ENCODE measurements around the gene NLRP4.

The NLRP4 gene, protein sequence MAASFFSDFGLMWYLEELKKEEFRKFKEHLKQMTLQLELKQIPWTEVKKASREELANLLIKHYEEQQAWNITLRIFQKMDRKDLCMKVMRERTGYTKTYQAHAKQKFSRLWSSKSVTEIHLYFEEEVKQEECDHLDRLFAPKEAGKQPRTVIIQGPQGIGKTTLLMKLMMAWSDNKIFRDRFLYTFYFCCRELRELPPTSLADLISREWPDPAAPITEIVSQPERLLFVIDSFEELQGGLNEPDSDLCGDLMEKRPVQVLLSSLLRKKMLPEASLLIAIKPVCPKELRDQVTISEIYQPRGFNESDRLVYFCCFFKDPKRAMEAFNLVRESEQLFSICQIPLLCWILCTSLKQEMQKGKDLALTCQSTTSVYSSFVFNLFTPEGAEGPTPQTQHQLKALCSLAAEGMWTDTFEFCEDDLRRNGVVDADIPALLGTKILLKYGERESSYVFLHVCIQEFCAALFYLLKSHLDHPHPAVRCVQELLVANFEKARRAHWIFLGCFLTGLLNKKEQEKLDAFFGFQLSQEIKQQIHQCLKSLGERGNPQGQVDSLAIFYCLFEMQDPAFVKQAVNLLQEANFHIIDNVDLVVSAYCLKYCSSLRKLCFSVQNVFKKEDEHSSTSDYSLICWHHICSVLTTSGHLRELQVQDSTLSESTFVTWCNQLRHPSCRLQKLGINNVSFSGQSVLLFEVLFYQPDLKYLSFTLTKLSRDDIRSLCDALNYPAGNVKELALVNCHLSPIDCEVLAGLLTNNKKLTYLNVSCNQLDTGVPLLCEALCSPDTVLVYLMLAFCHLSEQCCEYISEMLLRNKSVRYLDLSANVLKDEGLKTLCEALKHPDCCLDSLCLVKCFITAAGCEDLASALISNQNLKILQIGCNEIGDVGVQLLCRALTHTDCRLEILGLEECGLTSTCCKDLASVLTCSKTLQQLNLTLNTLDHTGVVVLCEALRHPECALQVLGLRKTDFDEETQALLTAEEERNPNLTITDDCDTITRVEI

DNA sequence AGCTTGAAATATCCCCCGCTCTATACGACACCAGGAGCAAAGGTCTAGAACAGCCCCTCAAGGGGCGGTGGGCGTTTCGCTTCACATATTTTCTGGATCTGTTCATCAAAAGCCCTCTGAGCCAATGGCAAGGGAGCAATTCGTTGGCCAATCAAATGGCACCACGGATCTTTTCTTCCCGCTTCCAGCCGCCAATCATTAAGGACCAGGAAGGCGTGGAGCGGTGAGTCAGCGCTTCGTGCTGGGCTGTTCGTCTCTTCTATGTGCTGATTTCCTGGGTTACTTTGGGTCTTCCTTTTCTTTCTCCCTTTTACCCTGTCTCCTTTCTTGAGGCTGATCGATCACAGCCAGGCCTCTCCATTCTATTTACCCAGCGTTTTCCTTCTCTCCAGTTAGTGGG, at the start of gene NLRP4:
TSS of gene NLRP4 (plus strand) at position 201 of the 400 bp plus-strand sequence. CDS start 15,541 bp downstream, outside the sequence.
- DNase-seq, result no peak

DNA sequence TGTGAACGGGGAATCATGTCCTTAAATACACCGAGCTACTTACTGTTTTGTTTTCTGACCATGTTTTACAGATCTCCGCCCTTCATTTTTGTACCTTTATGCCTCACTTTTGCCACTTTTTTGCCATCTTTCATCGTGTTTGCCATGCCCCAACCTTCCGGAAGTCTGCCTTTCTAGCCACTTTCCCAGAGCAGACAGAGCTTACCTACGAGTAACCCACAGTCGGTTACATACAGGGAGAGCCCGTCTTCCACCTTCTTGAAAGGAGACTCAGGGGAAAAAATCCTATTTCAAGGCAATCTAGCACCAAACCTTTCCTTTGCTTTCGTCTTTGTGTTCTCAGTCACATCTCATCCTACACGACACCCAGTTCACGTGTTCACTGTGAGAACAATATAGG, 41.3 kb upstream of the NLRP4 start:
- DNase-seq, result no peak

DNA sequence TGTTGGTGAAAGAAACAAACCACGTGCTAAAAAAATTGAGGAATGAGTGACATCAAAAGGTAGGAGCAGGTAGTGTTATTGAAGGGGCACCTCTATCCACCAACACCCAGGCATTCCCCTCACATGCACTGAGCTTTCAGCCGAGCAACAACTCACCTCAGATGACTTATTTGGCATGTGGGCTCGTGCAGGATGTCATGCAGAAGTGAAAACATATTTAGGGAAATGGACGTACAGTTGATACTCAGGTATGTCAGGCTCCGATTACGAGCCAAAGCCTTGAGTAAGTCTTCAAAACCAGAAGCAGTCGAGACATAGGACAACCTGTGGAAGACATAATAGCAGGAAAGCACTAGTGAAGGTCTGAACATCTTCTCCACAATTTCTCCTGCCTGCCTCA, 34.9 kb upstream of the NLRP4 start:
- DNase-seq, result no peak

DNA sequence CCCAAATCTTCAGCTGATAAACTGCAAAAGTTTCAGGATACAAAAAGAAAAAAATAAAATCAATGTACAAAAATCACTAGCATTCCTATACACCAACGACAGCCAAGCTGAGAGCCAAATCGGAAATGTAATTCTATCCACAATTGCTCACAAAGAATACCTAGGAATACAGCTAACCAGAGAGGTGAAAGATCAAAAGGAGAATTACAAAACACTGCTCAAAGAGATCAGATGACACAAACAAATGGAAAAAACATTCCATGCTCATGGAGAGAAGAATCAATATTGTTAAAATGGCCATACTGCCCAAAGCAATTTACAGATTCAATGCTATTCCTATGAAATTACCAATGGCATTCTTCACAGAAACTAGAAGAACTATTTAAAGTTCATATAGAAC, 34.1 kb upstream of the NLRP4 start:
- DNase-seq, result no peak

DNA sequence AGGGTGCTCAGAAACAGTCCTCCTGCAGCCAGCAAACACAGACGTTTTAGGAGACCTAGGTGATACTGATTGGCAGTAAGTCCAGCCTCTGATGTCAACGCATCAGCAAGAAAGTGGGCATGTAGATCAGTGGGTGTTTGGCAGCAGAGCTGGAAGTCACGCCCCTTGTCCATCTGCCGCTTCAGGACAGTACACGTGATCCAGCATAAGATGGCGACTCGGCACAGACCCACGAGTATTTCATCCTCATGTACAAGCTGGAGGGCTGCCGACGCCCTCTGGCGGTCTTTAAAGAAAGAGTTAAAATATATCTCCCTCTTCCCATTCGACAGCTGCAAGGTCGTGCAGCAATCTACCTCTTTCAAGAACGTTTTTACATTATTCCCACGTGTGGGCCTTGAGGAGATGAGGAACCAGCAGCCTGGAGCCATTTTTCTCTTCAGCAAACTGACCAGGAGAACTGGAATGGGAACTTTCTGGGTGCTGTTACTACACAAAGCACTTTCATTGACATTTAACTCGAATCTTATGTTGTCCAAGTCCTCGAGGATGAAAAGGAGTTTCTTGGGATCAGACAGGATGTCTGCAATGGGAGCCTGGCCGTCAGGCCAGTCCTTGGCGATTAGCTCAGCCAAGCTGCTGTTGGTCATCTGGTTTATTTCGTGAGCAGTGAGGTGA, 26.8 kb upstream of the NLRP4 start:
- DNase-seq, result peak; percentile 84

DNA sequence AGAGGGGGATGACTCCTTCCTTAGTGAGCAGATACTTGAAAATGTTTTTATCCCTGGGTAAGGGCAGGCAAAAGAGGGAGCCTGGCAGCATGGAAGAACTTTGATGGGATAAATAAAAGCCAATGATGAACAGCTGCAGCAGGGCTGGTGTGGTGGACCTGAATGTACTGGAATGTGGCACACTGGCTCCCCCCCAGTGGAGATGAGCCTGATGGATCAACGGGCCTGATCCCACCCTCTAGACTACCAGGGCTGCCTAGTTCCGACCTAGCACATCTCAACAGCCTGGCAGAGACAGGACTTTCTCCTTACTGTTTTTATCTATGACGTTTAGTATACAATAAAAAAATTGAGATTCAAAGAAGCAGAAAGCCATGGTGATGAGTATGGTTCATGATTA, 25.0 kb upstream of the NLRP4 start:
- no peak for DNase-seq

DNA sequence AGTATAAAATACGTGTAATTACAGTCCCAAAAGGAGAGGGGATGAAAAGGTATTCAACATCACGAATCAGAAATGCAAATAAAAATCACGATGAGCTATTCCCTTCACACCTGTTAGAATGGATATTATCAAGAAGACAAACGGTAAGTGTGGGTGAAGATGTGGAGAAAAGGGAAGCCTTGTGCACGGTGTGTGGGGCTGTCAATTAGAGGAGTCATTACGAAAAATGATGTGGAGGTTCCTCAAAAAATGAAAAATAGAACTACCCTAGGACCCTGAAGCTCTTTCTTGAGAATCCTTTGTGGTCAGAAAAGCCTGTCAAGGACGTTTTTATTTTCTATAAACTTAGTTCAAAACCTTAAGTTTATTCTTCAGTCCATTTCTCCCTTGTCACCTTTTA, 23.9 kb upstream of the NLRP4 start:
- DNase-seq, result no peak

DNA sequence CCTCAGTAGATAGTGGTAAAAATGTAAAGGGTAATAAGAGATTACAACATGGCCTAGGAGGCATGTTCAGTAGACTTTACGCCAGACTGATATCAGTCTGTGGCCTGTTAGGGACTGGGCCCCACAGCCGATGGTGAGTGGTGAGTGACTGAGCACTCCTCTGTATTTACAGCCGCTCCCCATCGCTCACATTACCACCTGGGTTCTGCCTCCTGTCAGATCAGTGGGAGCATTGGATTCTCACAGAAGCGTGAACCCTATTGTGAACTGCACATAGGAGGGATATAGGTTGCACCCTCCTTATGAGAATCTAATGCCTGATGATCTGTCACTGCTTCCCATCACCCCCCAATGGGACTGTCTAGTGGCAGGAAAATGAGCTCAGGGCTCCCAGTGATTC, 22.4 kb upstream of the NLRP4 start:
- no peak for DNase-seq

DNA sequence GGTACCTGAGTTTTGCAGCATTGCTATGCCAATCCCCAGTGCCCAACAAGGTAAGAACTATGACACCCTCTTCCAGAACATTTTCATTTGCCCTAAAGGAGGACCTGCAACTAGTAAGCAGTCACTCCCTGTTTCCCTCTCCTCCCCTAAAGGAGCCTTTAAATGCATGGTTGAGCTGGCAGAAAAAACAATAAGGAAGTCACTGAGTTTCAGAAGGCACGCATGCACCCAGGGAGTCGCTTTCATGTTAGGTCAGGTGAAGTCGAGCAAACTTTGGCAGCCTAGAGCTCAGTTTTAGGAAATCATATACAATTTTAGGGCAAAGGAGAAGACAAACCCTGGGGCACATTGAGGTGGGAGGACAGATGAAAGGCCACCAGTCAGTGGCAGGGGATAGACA, 16.3 kb upstream of the NLRP4 start:
- no peak for DNase-seq

DNA sequence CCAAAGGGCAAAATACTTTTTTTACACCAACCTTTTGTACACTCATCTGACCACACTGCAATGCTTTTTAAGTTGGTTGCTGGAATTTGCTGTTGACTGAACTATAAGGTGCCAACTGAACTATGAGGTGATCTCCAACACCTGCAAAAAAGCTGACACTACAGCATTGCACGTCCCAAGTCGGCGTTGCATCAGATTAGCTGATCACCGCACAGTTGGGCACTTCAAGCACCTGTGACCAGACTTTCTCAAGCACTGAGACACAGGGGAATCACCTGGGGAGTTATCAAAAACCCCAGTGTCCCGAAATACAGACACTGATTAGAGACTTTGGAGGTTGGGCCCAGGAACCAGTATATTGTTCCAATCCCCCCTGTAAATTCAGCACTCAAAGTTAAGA, 5.7 kb upstream of the NLRP4 start:
- DNase-seq, result no peak

DNA sequence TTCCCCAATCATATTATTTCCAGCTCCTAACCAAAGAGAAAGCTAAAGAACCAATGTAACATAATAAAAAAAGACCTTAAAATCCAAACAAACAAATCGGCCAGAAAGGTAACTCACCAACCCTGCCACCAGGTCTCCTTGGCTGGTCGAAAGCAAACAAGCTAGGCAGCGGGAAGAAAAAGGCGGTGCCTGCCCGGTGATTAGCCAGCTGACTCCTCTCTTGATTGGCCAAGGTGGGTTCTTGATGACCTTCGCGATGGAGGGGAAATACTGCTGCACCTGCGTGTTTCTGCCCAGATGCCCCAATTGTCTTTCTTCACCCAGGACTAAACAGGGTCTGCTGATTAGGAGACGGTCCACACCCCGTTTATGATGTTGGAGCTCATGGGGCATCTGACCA, 4.5 kb upstream of the NLRP4 start, which contains the start of gene NLRP11:
TSS of gene NLRP11 (minus strand) at position 154 of the 400 bp plus-strand sequence. CDS start 13,825 bp downstream, outside the sequence.
- DNase-seq, result no peak

DNA sequence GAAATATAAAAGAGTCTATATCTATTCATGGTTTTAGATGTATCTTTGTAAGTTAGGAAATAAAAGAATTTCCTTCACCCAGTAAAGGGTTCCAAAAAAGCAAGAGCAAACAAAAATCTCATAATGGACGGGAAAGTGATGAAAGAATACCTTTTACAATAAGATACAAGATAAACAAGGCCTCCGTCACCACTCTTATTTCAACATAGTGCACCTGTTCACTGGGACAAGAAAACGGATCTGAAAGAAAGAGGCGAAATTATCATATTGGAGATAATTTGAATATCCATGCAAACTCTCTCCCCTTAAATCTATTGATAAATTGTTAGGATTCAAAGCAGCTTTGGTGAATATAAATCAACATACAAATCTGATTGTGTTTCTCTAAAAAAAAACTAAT, 3.7 kb upstream of the NLRP4 start:
- no peak for DNase-seq

DNA sequence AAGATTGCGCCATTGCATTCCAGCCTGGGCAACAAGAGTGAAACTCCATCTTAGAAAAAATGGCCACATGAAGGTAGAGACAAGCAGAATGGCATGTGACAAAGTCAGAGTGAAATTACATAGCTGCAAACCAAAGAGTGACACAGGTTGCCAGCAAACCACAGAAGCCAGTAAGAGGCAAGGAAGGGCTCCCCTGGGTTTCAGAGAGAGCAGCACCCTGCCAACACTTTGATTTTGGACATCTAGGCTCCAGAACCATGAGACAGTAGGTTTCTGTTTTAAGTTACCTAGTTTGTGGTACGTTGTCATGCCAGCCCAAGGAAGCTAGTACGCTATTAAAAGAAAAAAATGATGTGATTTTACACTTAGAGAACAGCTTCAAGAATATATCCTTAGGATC, 1.9 kb downstream of the NLRP4 start:
- DNase-seq, result no peak

DNA sequence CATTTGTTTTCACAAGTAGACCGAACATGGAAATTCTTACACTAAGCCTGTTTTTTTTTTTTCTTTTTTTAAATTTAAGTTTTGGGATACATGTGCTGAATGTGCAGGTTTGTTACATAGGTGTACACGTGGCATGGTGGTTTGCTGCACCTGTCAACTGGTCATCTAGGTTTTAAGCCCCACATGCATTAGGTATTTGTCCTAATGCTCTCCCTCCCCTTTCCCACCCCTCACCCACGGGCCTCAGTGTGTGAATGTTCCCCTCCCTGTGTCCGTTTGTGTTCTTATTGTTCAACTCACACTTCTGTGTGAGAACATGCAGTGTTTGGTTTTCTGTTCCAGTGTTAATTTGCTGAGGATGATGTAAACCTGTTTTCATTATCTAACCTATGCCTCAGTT, 2.6 kb downstream of the NLRP4 start:
- no peak for DNase-seq

DNA sequence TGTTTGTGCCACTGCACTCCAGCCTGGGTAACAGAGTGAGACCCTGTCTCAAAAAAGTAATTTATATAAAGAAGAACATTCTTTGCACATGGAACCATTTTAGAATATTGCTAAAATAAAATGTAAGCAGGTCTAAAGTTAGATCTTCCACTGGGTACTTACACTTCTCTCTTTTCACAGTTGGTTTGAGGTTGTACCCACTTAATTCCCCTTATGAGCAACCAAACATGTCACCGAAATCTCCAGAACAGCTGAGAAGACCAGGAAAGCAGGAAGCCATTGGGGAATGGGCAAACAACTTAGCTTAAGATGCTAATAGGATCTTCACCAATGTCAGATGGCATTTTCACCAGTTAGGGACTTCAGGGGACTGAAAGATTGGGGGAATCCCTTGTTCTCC, 18.8 kb downstream of the NLRP4 start:
- no peak for DNase-seq

DNA sequence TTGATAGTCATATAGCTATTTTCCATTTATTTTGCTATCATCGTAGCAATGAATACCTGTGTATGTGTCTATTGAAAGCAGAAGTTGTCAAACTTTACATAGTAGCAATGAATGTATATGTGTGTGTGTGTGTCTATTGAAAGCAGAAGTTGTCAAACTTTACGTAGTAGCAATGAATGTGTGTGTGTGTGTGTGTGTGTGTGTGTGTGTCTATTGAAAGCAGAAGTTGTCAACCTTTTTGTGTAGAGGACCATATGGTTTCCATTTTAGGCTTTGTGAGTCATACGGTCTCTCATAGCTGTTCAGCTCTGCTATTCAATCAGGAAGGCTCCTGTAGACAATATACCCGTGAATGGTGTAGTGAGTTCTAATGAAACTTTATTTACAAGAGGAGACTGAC, 20.8 kb downstream of the NLRP4 start:
- DNase-seq, result no peak

DNA sequence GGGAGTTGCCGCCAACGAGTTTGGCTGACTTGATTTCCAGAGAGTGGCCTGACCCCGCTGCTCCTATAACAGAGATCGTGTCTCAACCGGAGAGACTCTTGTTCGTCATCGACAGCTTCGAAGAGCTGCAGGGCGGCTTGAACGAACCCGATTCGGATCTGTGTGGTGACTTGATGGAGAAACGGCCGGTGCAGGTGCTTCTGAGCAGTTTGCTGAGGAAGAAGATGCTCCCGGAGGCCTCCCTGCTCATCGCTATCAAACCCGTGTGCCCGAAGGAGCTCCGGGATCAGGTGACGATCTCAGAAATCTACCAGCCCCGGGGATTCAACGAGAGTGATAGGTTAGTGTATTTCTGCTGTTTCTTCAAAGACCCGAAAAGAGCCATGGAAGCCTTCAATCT, 21.6 kb downstream of the NLRP4 start:
- no peak for DNase-seq

DNA sequence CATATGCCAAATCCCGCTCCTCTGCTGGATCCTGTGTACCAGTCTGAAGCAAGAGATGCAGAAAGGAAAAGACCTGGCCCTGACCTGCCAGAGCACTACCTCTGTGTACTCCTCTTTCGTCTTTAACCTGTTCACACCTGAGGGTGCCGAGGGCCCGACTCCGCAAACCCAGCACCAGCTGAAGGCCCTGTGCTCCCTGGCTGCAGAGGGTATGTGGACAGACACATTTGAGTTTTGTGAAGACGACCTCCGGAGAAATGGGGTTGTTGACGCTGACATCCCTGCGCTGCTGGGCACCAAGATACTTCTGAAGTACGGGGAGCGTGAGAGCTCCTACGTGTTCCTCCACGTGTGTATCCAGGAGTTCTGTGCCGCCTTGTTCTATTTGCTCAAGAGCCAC, 22.1 kb downstream of the NLRP4 start:
- DNase-seq, result no peak

DNA sequence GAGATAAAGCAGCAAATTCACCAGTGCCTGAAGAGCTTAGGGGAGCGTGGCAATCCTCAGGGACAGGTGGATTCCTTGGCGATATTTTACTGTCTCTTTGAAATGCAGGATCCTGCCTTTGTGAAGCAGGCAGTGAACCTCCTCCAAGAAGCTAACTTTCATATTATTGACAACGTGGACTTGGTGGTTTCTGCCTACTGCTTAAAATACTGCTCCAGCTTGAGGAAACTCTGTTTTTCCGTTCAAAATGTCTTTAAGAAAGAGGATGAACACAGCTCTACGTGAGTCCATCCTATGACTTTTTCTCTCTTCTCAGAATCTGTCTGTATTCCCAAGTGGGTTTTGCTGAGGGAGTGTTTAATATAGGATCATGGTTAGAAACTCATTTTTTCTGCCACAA, 22.6 kb downstream of the NLRP4 start:
- no peak for DNase-seq

DNA sequence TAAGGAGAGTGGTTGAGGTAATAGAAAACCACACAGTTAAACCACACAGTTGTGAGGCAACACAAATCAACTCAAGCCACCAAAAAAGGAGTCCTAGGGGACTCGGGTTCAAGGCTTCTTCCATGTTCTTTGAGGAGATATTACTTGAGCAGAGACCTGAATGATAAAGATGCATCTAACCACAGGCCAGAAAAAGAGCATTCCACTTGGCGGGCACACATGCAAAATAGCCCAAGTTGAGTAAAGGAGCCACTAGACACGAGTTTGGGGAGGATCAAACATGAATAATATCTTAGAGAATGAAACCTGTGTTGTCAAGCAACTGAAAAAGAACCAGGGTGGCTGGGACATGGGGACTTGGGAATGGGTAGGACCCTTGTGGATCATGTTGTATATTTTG, 30.2 kb downstream of the NLRP4 start:
- no peak for DNase-seq

DNA sequence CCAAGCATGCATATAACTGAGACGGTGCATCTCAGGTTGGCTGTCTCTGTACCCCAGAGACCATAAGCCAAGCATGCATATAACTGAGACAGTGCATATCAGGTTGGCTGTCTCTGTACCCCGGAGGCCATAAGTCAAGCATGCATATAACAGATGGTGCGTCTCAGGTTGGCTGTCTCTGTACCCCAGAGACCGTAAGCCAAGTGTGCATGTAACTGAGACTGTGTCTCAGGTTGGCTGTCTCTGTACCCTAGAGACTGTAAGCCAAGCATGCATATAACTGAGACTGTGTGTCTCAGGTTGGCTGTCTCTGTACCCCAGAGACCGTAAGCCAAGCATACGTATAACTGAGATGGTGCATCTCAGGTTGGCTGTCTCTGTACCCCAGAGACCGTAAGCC, 30.8 kb downstream of the NLRP4 start:
- DNase-seq, result no peak

DNA sequence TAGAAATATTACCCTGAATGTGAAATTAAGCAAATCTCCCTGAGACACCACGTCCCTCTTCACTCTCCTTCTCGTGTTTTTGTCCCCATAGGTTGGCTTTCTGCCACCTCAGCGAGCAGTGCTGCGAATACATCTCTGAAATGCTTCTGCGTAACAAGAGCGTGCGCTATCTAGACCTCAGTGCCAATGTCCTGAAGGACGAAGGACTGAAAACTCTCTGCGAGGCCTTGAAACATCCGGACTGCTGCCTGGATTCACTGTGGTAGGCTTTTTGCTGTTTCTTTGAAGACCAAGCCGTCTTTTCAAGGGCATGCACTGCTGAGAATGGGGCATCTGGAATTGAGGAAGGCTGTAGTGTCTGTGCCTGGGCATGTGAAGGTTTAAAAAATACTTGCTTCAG, 34.4 kb downstream of the NLRP4 start:
- no peak for DNase-seq

DNA sequence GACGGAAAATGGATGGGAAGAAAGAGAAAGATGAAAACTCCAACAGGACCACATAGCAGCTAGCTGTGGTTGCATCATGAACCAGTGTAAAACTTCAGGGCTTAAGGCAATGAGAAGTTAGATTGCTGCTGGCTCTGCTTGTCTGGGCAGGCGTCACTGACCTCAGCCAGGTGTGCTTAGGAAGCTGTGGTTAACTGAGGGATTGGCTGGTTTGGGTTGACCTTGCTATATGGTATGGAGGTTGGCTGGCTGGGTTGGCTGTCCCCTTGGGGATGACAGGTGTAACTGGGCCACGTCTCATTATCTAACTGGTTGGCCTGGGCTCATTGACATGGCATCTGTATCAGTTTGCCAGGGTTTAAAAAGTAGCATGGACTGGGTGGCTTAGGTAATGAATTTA, 40.9 kb downstream of the NLRP4 start:
- no peak for DNase-seq

Measured in hematopoietic multipotent progenitor cell treated with erythropoietin and hydrocortisone succinate and interleukin-3 and kit ligand, for 6 days (in vitro differentiated cells).